H9 (cell line): Measurements from ENCODE around the gene CR1. TPM values are rescaled to one million over a fixed set of nuclear protein-coding genes. Genes with fewer than 3 reads are reported as not detected.

Experiments used
- DNase-seq: peaks from one replicate; pipeline ENCODE4 v3.0.0-alpha.2; 2017
- H2AFZ ChIP-seq: one replicate; pipeline ENCODE4 v1.6.1; 2013; ENCODE audit warnings: mild to moderate bottlenecking, low read length, control low read depth, moderate library complexity
- H2AK5ac ChIP-seq: 2 replicates; pipeline ENCODE4 v1.6.1; 2013; ENCODE audit warnings: low read length, control low read depth, mixed read lengths; ENCODE audit not compliant: insufficient read length
- H2BK120ac ChIP-seq: one replicate; pipeline ENCODE4 v1.6.1; 2013; ENCODE audit warnings: low read depth, mild to moderate bottlenecking, low read length, control low read depth, inconsistent platforms; ENCODE audit not compliant: poor library complexity, severe bottlenecking
- H2BK12ac ChIP-seq: 2 replicates; pipeline ENCODE4 v1.6.1; 2013; ENCODE audit warnings: low read length, control low read depth, mixed read lengths, low read depth; ENCODE audit not compliant: insufficient read length
- H2BK15ac ChIP-seq: 2 replicates; pipeline ENCODE4 v1.6.1; 2013; ENCODE audit warnings: low read depth, low read length, control low read depth
- H2BK20ac ChIP-seq: one replicate; pipeline ENCODE4 v1.6.1; 2013; ENCODE audit warnings: low read depth, mild to moderate bottlenecking, low read length, control low read depth, inconsistent platforms; ENCODE audit not compliant: poor library complexity, severe bottlenecking
- H2BK5ac ChIP-seq: 2 replicates; pipeline ENCODE4 v1.6.1; 2013; ENCODE audit warnings: low read length, control low read depth, mixed read lengths; ENCODE audit not compliant: insufficient read length
- H3K14ac ChIP-seq: 2 replicates; pipeline ENCODE4 v1.6.1; 2013; ENCODE audit warnings: low read length, control low read depth; ENCODE audit not compliant: insufficient read depth
- H3K18ac ChIP-seq: 2 replicates; pipeline ENCODE4 v1.6.1; 2013; ENCODE audit warnings: low read depth, mild to moderate bottlenecking, mixed read lengths, low read length, control low read depth; ENCODE audit not compliant: insufficient read length
- H3K23ac ChIP-seq: 2 replicates; pipeline ENCODE4 v1.6.1; 2013; ENCODE audit warnings: low read length, control low read depth, mixed read lengths, low read depth; ENCODE audit not compliant: insufficient read length
- H3K23me2 ChIP-seq: 2 replicates; pipeline ENCODE4 v1.6.1; 2013; ENCODE audit warnings: low read depth, mild to moderate bottlenecking, mixed read lengths, low read length, control low read depth; ENCODE audit not compliant: insufficient read length, poor library complexity, severe bottlenecking
- H3K27ac ChIP-seq: 2 replicates; pipeline ENCODE4 v1.5.1; 2013; ENCODE audit warnings: low read length, control low read depth, mixed read lengths, low read depth; ENCODE audit not compliant: insufficient read length
- H3K27me3 ChIP-seq: 2 replicates; pipeline ENCODE4 v1.6.1; 2013; ENCODE audit warnings: low read length, control low read depth, inconsistent platforms; ENCODE audit not compliant: insufficient read depth
- H3K4ac ChIP-seq: 2 replicates; pipeline ENCODE4 v1.6.1; 2013; ENCODE audit warnings: low read depth, mild to moderate bottlenecking, control low read depth, inconsistent platforms, low read length, moderate library complexity
- H3K4me1 ChIP-seq: 2 replicates; pipeline ENCODE4 v1.6.1; 2013; ENCODE audit warnings: low read length, control low read depth, inconsistent platforms; ENCODE audit not compliant: insufficient read depth
- H3K4me2 ChIP-seq: 2 replicates; pipeline ENCODE4 v1.6.1; 2013; ENCODE audit warnings: low read length, control low read depth, mixed read lengths; ENCODE audit not compliant: insufficient read length, insufficient read depth
- H3K56ac ChIP-seq: 2 replicates; pipeline ENCODE4 v1.6.1; 2013; ENCODE audit warnings: low read depth, mild to moderate bottlenecking, mixed read lengths, low read length, control low read depth; ENCODE audit not compliant: insufficient read length
- H3K79me1 ChIP-seq: 2 replicates; pipeline ENCODE4 v1.6.1; 2013; ENCODE audit warnings: low read depth, mild to moderate bottlenecking, moderate library complexity, low read length, control low read depth, inconsistent platforms; ENCODE audit not compliant: insufficient read depth, poor library complexity, severe bottlenecking
- H3K79me2 ChIP-seq: 2 replicates; pipeline ENCODE4 v1.6.1; 2013; ENCODE audit warnings: low read length, control low read depth, inconsistent platforms; ENCODE audit not compliant: insufficient read depth
- H3K9ac ChIP-seq: 2 replicates; pipeline ENCODE4 v1.6.1; 2013; ENCODE audit warnings: low read length, control low read depth, mixed read lengths; ENCODE audit not compliant: insufficient read length; ENCODE audit errors: extremely low read depth
- H3K9me3 ChIP-seq: one replicate; pipeline ENCODE4 v1.6.1; 2013; ENCODE audit warnings: low read depth, low read length, inconsistent platforms; ENCODE audit not compliant: control insufficient read depth
- H3T11ph ChIP-seq: one replicate; pipeline ENCODE4 v1.6.1; 2013; ENCODE audit warnings: mild to moderate bottlenecking, low read length, control low read depth, inconsistent platforms
- H4K20me1 ChIP-seq: one replicate; pipeline ENCODE4 v1.6.1; 2013; ENCODE audit not compliant: control insufficient read depth, insufficient read length, insufficient read depth
- H4K5ac ChIP-seq: 2 replicates; pipeline ENCODE4 v1.6.1; 2013; ENCODE audit warnings: low read depth, mild to moderate bottlenecking, mixed read lengths, low read length, control low read depth; ENCODE audit not compliant: insufficient read length
- H4K8ac ChIP-seq: replicated peaks from 2 replicates; pipeline ENCODE4 v1.6.1; 2013; ENCODE audit warnings: low read length, control low read depth, mixed read lengths, low read depth; ENCODE audit not compliant: insufficient read length
- H4K91ac ChIP-seq: 2 replicates; pipeline ENCODE4 v1.6.1; 2013; ENCODE audit warnings: low read depth, mild to moderate bottlenecking, moderate library complexity, mixed read lengths, low read length, control low read depth; ENCODE audit not compliant: insufficient read length
- H3K27ac Mint-ChIP-seq, 3 experiments: 2 replicates in 2 of 3; 3 replicates in 1 of 3; pipeline ENCODE4 v1.8.0; 2020 to 2021; ENCODE audit warnings: mixed read lengths in 3 of 3, mild to moderate bottlenecking in 1 of 3, moderate library complexity in 1 of 3
- H3K27me3 Mint-ChIP-seq: 2 replicates; pipeline ENCODE4 v1.8.0; 2021; ENCODE audit warnings: low read depth, mild to moderate bottlenecking, moderate library complexity, mixed read lengths
- H3K36me3 Mint-ChIP-seq, 3 experiments: 2 replicates in 2 of 3; 3 replicates in 1 of 3; pipeline ENCODE4 v1.8.0; 2020 to 2021; ENCODE audit warnings: low read depth in 3 of 3, mixed read lengths in 3 of 3; ENCODE audit not compliant: insufficient read depth in 1 of 3
- H3K4me1 Mint-ChIP-seq, 2 experiments: 2 replicates each; pipeline ENCODE4 v1.8.0; 2020; ENCODE audit warnings: mixed read lengths in 2 of 2
- H3K4me3 Mint-ChIP-seq, 2 experiments: 2 replicates in 1 of 2; 3 replicates in 1 of 2; pipeline ENCODE4 v1.8.0; 2020 to 2021; ENCODE audit warnings: mild to moderate bottlenecking in 2 of 2, mixed read lengths in 2 of 2, moderate library complexity in 1 of 2
- H3K9me3 Mint-ChIP-seq, 2 experiments: 2 replicates in 1 of 2; 3 replicates in 1 of 2; pipeline ENCODE4 v1.8.0; 2020; ENCODE audit warnings: mild to moderate bottlenecking in 2 of 2, mixed read lengths in 2 of 2, moderate library complexity in 1 of 2
- WGBS: extraction: QIAGEN DNeasy Blood & Tissue Kit; methylation state at CpG from one replicate; pipeline ENCODE4 v1.1.7; 2013; ENCODE audit warnings: missing lambda C conversion rate, low lambda C conversion rate, mixed read lengths; ENCODE audit not compliant: insufficient read length; ENCODE audit errors: extremely low coverage; 5-methylcytosine and 5-hydroxymethylcytosine counted together
- total RNA-seq: library from RNA; stranded (reverse); gene quantifications from 2 replicates; pipeline ENCODE4 v1.2.1, GENCODE V29; 2021
- TF ChIP-seq, protein P1 (sequence below): fragments of 200-600 bp; sonication (generic); conservative IDR thresholded peaks from 3 replicates; pipeline ENCODE4 v1.8.0; 2021; ENCODE audit warnings: antibody characterized with exemption, mild to moderate bottlenecking

The CR1 gene
- total RNA-seq, 1 experiment from 2014 or later, result 0.04 TPM

GRCh38 chr1:207458414-207458813 lies 37.5 kb upstream of the CR1 start:
- WGBS, result no CpG with 5 or more reads among the region's 1 CpG
- Histone ChIP-seq H3K56ac (no peak overlapping the region), H3K27ac (no peak overlapping the region), H3K4me2 (no peak overlapping the region), H3K18ac (no peak overlapping the region), H3K9ac (no peak overlapping the region), H3K23ac (no peak overlapping the region), H2AFZ (no peak overlapping the region), H3T11ph (no peak overlapping the region), H3K27me3 (peaks cover 4% of the 10 kb centered on the region; the same call in 1 of the 2 replicates), H3K4ac (no peak overlapping the region), H2BK20ac (no peak overlapping the region), H3K4me1 (0 out of 2 replicates have a peak, but pooled peaks cover 2% of the 10 kb centered on the region), H4K91ac (no peak overlapping the region), H2BK5ac (no peak overlapping the region), H2BK15ac (no peak overlapping the region), H2AK5ac (no peak overlapping the region), H3K23me2 (peaks cover 7% of the 10 kb centered on the region), H2BK120ac (no peak overlapping the region), H3K14ac (no peak overlapping the region), H4K8ac (no peak overlapping the region), H2BK12ac (no peak overlapping the region), H3K79me1 (no peaks in the 10 kb centered on the region), H3K9me3 (no peaks in the 10 kb centered on the region), H4K20me1 (no peaks in the 10 kb centered on the region), H4K5ac (no peak overlapping the region), H3K79me2 (no peaks in the 10 kb centered on the region)
- no peak overlapping the region for H3K4me3 Mint-ChIP-seq
- no peak overlapping the region for H3K27ac Mint-ChIP-seq
- no peaks in the 10 kb centered on the region for H3K9me3 Mint-ChIP-seq
- no peak for DNase-seq
- TF ChIP-seq, protein P1, sequence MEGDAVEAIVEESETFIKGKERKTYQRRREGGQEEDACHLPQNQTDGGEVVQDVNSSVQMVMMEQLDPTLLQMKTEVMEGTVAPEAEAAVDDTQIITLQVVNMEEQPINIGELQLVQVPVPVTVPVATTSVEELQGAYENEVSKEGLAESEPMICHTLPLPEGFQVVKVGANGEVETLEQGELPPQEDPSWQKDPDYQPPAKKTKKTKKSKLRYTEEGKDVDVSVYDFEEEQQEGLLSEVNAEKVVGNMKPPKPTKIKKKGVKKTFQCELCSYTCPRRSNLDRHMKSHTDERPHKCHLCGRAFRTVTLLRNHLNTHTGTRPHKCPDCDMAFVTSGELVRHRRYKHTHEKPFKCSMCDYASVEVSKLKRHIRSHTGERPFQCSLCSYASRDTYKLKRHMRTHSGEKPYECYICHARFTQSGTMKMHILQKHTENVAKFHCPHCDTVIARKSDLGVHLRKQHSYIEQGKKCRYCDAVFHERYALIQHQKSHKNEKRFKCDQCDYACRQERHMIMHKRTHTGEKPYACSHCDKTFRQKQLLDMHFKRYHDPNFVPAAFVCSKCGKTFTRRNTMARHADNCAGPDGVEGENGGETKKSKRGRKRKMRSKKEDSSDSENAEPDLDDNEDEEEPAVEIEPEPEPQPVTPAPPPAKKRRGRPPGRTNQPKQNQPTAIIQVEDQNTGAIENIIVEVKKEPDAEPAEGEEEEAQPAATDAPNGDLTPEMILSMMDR, result no peak
- no peaks in the 10 kb centered on the region for H3K36me3 Mint-ChIP-seq
- H3K4me1 Mint-ChIP-seq, result peaks cover 0 to 3% of the 10 kb centered on the region in 2 experiments; a peak in 2 of 4 replicates
- H3K27me3 Mint-ChIP-seq, result peaks cover 7% of the 10 kb centered on the region
